SK-N-SH (cell line): ENCODE measurements around the gene COL5A2. TPM values are rescaled to one million over a fixed set of nuclear protein-coding genes. Genes with fewer than 3 reads are reported as not detected.

Source experiments
- CTCF ChIA-PET: fragments of 300-600, 350-600 bp; formaldehyde crosslinking; extraction: SDS; loops from one replicate; lab custom pipeline; 2021; lab: Yijun Ruan, JAX
- POLR2A ChIA-PET: fragments of 350-600 bp; sonication (Branson Sonifier 250); formaldehyde crosslinking; extraction: SDS; loops from one replicate; lab custom pipeline; 2020; ENCODE audit warnings: antibody characterized with exemption, inconsistent platforms; lab: Yijun Ruan, JAX
- DNase-seq: peaks from one replicate; pipeline ENCODE4 v3.0.0; 2012
- H2AFZ ChIP-seq: fragments of 200-600 bp; sonication (generic); 2 replicates; pipeline ENCODE4 v1.8.1; 2016; ENCODE audit warnings: antibody characterized with exemption, mild to moderate bottlenecking, low read depth
- H3F3A ChIP-seq: fragments of 200-600 bp; sonication (generic); replicated peaks from 2 replicates; pipeline ENCODE3; 2016; ENCODE audit warnings: antibody characterized with exemption, mild to moderate bottlenecking; ENCODE audit not compliant: insufficient read depth
- H3K27ac ChIP-seq, 2 experiments: fragments of 200-500 bp in 1 of 2; fragments of 200-600 bp in 1 of 2; sonication (Bioruptor generic) in 1 of 2; sonication (generic), shearing (Covaris generic) in 1 of 2; 2 replicates each; pipeline versions ENCODE4 v1.5.1 to v1.6.1; 2014 to 2016; ENCODE audit warnings: low read depth in 2 of 2, inconsistent platforms in 1 of 2, low read length in 1 of 2, mild to moderate bottlenecking in 1 of 2, mixed read lengths in 1 of 2
- H3K27me3 ChIP-seq: fragments of 200-600 bp; sonication (generic), shearing (Covaris generic); 2 replicates; pipeline ENCODE4 v1.6.1; 2016; ENCODE audit warnings: mixed run types; ENCODE audit not compliant: insufficient read depth
- H3K36me3 ChIP-seq, 2 experiments: fragments of 200-500 bp in 1 of 2; fragments of 200-600 bp in 1 of 2; sonication (Bioruptor generic) in 1 of 2; sonication (generic) in 1 of 2; replicated peaks in 1 of 2; 2 replicates each; pipeline versions ENCODE3 to v1.5.1; 2014 to 2016; ENCODE audit warnings: low read length in 1 of 2, mild to moderate bottlenecking in 1 of 2; ENCODE audit not compliant: insufficient read depth in 2 of 2, control insufficient read depth in 1 of 2
- H3K4me1 ChIP-seq, 2 experiments: fragments of 200-500 bp in 1 of 2; fragments of 200-600 bp in 1 of 2; sonication (Bioruptor generic) in 1 of 2; sonication (generic), shearing (Covaris generic) in 1 of 2; 2 replicates each; pipeline versions ENCODE4 v1.5.1 to v1.6.1; 2014 to 2016; ENCODE audit warnings: low read depth in 1 of 2, low read length in 1 of 2, mixed run types in 1 of 2; ENCODE audit not compliant: insufficient read depth in 2 of 2, control insufficient read depth in 1 of 2
- H3K4me2 ChIP-seq: fragments of 200-600 bp; sonication (generic), shearing (Covaris generic); 2 replicates; pipeline ENCODE4 v1.6.1; 2017; ENCODE audit warnings: mixed run types
- H3K4me3 ChIP-seq, 2 experiments: fragments of 200-500 bp in 1 of 2; fragments of 200-600 bp in 1 of 2; sonication (Bioruptor generic) in 1 of 2; sonication (generic), shearing (Covaris generic) in 1 of 2; 2 replicates each; pipeline versions ENCODE4 v1.5.1 to v1.8.1; 2014 to 2016; ENCODE audit warnings: low read depth in 2 of 2, inconsistent platforms in 1 of 2, low read length in 1 of 2, mild to moderate bottlenecking in 1 of 2, mixed read lengths in 1 of 2, moderate library complexity in 1 of 2
- H3K79me2 ChIP-seq: fragments of 200-600 bp; sonication (generic); 2 replicates; pipeline ENCODE4 v1.8.1; 2017; ENCODE audit warnings: mild to moderate bottlenecking; ENCODE audit not compliant: insufficient read depth
- H3K9ac ChIP-seq: fragments of 200-600 bp; sonication (generic); 2 replicates; pipeline ENCODE4 v1.6.1; 2017; ENCODE audit warnings: mixed run types
- H3K9me2 ChIP-seq: fragments of 200-600 bp; sonication (generic); 2 replicates; pipeline ENCODE4 v1.6.1; 2017; ENCODE audit warnings: mixed run types
- H3K9me3 ChIP-seq: fragments of 200-600 bp; sonication (generic); 2 replicates; pipeline ENCODE4 v1.6.1; 2017; ENCODE audit warnings: mixed run types, mild to moderate bottlenecking, moderate library complexity
- H4K20me1 ChIP-seq: fragments of 200-600 bp; sonication (generic); 2 replicates; pipeline ENCODE4 v1.6.1; 2017; ENCODE audit warnings: mild to moderate bottlenecking, mixed run types; ENCODE audit not compliant: insufficient read depth
- CHD2 ChIP-seq: fragments of 150-350 bp; IDR thresholded peaks from 2 replicates; pipeline ENCODE4 v1.6.1; 2018; ENCODE audit warnings: low read length; ENCODE audit not compliant: partially characterized antibody
- CTCF ChIP-seq: fragments of 200-600 bp; sonication (generic); IDR thresholded peaks from 2 replicates; pipeline ENCODE4 v1.6.1; 2017; ENCODE audit warnings: antibody characterized with exemption, mild to moderate bottlenecking, moderate library complexity
- ELF1 ChIP-seq: IDR thresholded peaks from 2 replicates; pipeline ENCODE4 v1.4.0; 2012
- EP300 ChIP-seq, 2 experiments: IDR thresholded peaks; 2 replicates each; pipeline versions ENCODE4 v1.4.0 to v1.6.1; 2012; ENCODE audit warnings: borderline replicate concordance in 1 of 2, low read depth in 1 of 2, low read length in 1 of 2
- FOSL2 ChIP-seq: IDR thresholded peaks from 2 replicates; pipeline ENCODE4 v1.4.0; 2012; ENCODE audit warnings: low read depth, mild to moderate bottlenecking, moderate library complexity, borderline replicate concordance
- FOXJ3 ChIP-seq: sonication (generic); formaldehyde crosslinking; IDR thresholded peaks from 2 replicates; pipeline ENCODE4 v1.5.1; 2020; ENCODE audit warnings: mild to moderate bottlenecking, missing genetic modification reagents
- FOXM1 ChIP-seq: IDR thresholded peaks from 2 replicates; pipeline ENCODE4 v1.4.0; 2012; ENCODE audit warnings: low read depth, mild to moderate bottlenecking
- GABPA ChIP-seq: IDR thresholded peaks from 2 replicates; pipeline ENCODE4 v1.4.0; 2012; ENCODE audit warnings: low read depth, mild to moderate bottlenecking
- GATA2 ChIP-seq: sonication (generic); formaldehyde crosslinking; IDR thresholded peaks from 2 replicates; pipeline ENCODE4 v1.5.0; 2020; ENCODE audit warnings: mild to moderate bottlenecking, missing genetic modification reagents
- IRF3 ChIP-seq: fragments of 150-350 bp; IDR thresholded peaks from 2 replicates; pipeline ENCODE4 v1.6.1; 2016; ENCODE audit warnings: mild to moderate bottlenecking, low read depth, low read length
- MAX ChIP-seq: IDR thresholded peaks from 2 replicates; pipeline ENCODE4 v1.4.0; 2012; ENCODE audit warnings: low read depth
- NRF1 ChIP-seq: IDR thresholded peaks from 2 replicates; pipeline ENCODE4 v1.6.1; 2012; ENCODE audit warnings: low read depth, mild to moderate bottlenecking, low read length
- RAD21 ChIP-seq: IDR thresholded peaks from 2 replicates; pipeline ENCODE4 v1.6.1; 2012; ENCODE audit warnings: mild to moderate bottlenecking, low read length
- RFX5 ChIP-seq: IDR thresholded peaks from 2 replicates; pipeline ENCODE4 v1.6.1; 2012; ENCODE audit warnings: mild to moderate bottlenecking, improper control_type of control experiment, low read length
- RXRA ChIP-seq: IDR thresholded peaks from 2 replicates; pipeline ENCODE4 v1.4.0; 2012; ENCODE audit warnings: low read depth, mild to moderate bottlenecking, borderline replicate concordance
- USF1 ChIP-seq: IDR thresholded peaks from 2 replicates; pipeline ENCODE4 v1.4.0; 2012; ENCODE audit warnings: low read depth, borderline replicate concordance
- USF2 ChIP-seq: fragments of 150-350 bp; IDR thresholded peaks from 2 replicates; pipeline ENCODE4 v1.6.1; 2017; ENCODE audit warnings: antibody characterized with exemption, low read length, low read depth, borderline replicate concordance
- ZBTB33 ChIP-seq: IDR thresholded peaks from 2 replicates; pipeline ENCODE4 v1.4.0; 2012; ENCODE audit warnings: low read depth, borderline replicate concordance
- WGBS: methylation state at CpG from one replicate; pipeline ENCODE4 v1.1.6; 2017; ENCODE audit warnings: low lambda C conversion rate; 5-methylcytosine and 5-hydroxymethylcytosine counted together
- polyA plus RNA-seq, 3 experiments: library from polyadenylated mRNA; depleted of rRNA; stranded (reverse); fragments of >200 nt; gene quantifications; 2 replicates each; pipeline ENCODE4 v1.2.3, GENCODE V29; 2012

COL5A2 gene
- polyA plus RNA-seq, 1 of the 3 experiments (the other 2 are of a cell fraction) = 20.4 TPM

GRCh38 chr2:189137519-189137918 is 42.0 kb downstream of the COL5A2 start:
- H3K9me3 ChIP-seq = no peaks in the 10 kb centered on the region
- CTCF ChIA-PET = interaction anchor here (1.6 kb wide), 1 partner anchor 13 kb away, joined by 3 read pairs; no protein-coding TSS in a partner anchor
- H3K27ac ChIP-seq = no peak overlapping the region
- H3K4me3 ChIP-seq = no peak overlapping the region
- H4K20me1 ChIP-seq = no peaks in the 10 kb centered on the region
- POLR2A ChIA-PET = no interaction called here
- H3K9ac ChIP-seq = no peak overlapping the region
- H3K36me3 ChIP-seq = peaks cover 0 to 5% of the 10 kb centered on the region in 2 experiments
- H2AFZ ChIP-seq = no peak overlapping the region
- peaks cover 19% of the 10 kb centered on the region for H3F3A ChIP-seq
- no peaks in the 10 kb centered on the region for H3K27me3 ChIP-seq
- no peaks in the 10 kb centered on the region for H3K79me2 ChIP-seq
- peaks cover 0 to 14% of the 10 kb centered on the region in 2 experiments; a peak in 1 of 4 replicates for H3K4me1 ChIP-seq
- no peak for TF ChIP-seq CTCF
- TF ChIP-seq IRF3 = no peak
- no peak for TF ChIP-seq GATA2 (CRISPR knock-in tag)
- no peak for TF ChIP-seq FOSL2
- no peak for TF ChIP-seq NRF1
- TF ChIP-seq FOXJ3 = no peak
- no peak for TF ChIP-seq ELF1
- TF ChIP-seq USF1 = no peak
- no peak for TF ChIP-seq MAX
- TF ChIP-seq GABPA = no peak
- TF ChIP-seq RFX5 = no peak
- no peak for TF ChIP-seq RXRA
- no peak for TF ChIP-seq RAD21
- TF ChIP-seq EP300 (IDR thresholded peaks at IDR 0.05; ENCODE audit: borderline replicate concordance in 1 of 2, low read depth in 1 of 2, low read length in 1 of 2) = no peak
- TF ChIP-seq CHD2 = no peak
- no peak for TF ChIP-seq FOXM1
- no peak for TF ChIP-seq ZBTB33
- TF ChIP-seq USF2 = no peak
- DNase-seq = no peak
- no peak overlapping the region for H3K4me2 ChIP-seq
- H3K9me2 ChIP-seq = no peaks in the 10 kb centered on the region
- 100% methylated on average over 1 of the region's 1 CpG for WGBS
